GM18519 (cell line): Measurements from ENCODE around the gene PRPF38A.
"Not testable (repeated sequence)": the region's sequence is repeated elsewhere in the genome, so short reads cannot be mapped to it uniquely, and the experiment has no call there.

ENCODE experiments used
- ATAC-seq: cut with Tn5 transposase; IDR thresholded peaks from one replicate; pipeline ENCODE4 v1.9.1; 2021; ENCODE audit warnings: mild to moderate bottlenecking, moderate library complexity; ENCODE audit not compliant: unreplicated experiment, low FRiP score

Gene PRPF38A

GRCh38 chr1:52404116-52404974, at the start of gene PRPF38A, which contains the start of gene ORC1:
TSS of gene PRPF38A (plus strand) at chr1:52404602. CDS start at chr1:52404750, 148 bp downstream.
TSS of gene ORC1 (minus strand) at chr1:52404423. CDS start at chr1:52402223, 2,200 bp downstream.
- peak; percentile 70 for ATAC-seq

- ATAC-seq: no peak
Observed at GRCh38 chr1:52355436-52355835, 49.0 kb upstream of the PRPF38A start.

GRCh38 chr1:52355847-52356505, 48.4 kb upstream of the PRPF38A start:
- no peak for ATAC-seq

- no peak for ATAC-seq
Observed at GRCh38 chr1:52356818-52357355, 47.5 kb upstream of the PRPF38A start.

GRCh38 chr1:52357397-52357796, 47.0 kb upstream of the PRPF38A start:
- ATAC-seq: no peak

GRCh38 chr1:52358851-52359497, 45.4 kb upstream of the PRPF38A start:
- ATAC-seq: no peak

- no peak for ATAC-seq
Observed at GRCh38 chr1:52359676-52360594, 44.5 kb upstream of the PRPF38A start.

- ATAC-seq: no peak
Observed at GRCh38 chr1:52360595-52360968, 43.8 kb upstream of the PRPF38A start.

- ATAC-seq: no peak
Observed at GRCh38 chr1:52364235-52364839, 40.1 kb upstream of the PRPF38A start.

GRCh38 chr1:52365071-52365745, 39.2 kb upstream of the PRPF38A start:
- ATAC-seq: no peak

- peak; percentile 86 for ATAC-seq
Observed at GRCh38 chr1:52365746-52366516, 38.5 kb upstream of the PRPF38A start, which contains the start of gene CC2D1B. TSS of gene CC2D1B (minus strand) at chr1:52366205. CDS start at chr1:52364620, 1,585 bp downstream.

- ATAC-seq: no peak
Observed at GRCh38 chr1:52366517-52366827, 37.9 kb upstream of the PRPF38A start.

- no peak for ATAC-seq
Observed at GRCh38 chr1:52367272-52367671, 37.1 kb upstream of the PRPF38A start.

GRCh38 chr1:52368383-52369172, 35.8 kb upstream of the PRPF38A start:
- ATAC-seq: no peak

- not testable (repeated sequence) for ATAC-seq
Observed at GRCh38 chr1:52369851-52370250, 34.6 kb upstream of the PRPF38A start.

- ATAC-seq: no peak
Observed at GRCh38 chr1:52385376-52385775, 19.0 kb upstream of the PRPF38A start.

GRCh38 chr1:52386458-52386857, 17.9 kb upstream of the PRPF38A start:
- ATAC-seq: no peak
